Left renal cortex interstitium (tissue), 4 donors: ENCODE measurements around the gene C11orf97. TPM values are rescaled to one million over a fixed set of nuclear protein-coding genes. Genes with fewer than 3 reads are reported as not detected.
"Not testable (repeated sequence)": the region's sequence is repeated elsewhere in the genome, so short reads cannot be mapped to it uniquely, and the experiment has no call there.

Source experiments
- DNase-seq, 4 donors: peaks; one replicate each; pipeline ENCODE4 v3.0.0-alpha.2; 2013; ENCODE audit warnings: low read depth in 4 of 4, low spot score in 2 of 4, missing footprints in 1 of 4
- polyA plus RNA-seq, 4 donors: library from polyadenylated mRNA; unstranded; fragments of 120-200 nt; gene quantifications; one replicate each; pipeline ENCODE4 v1.2.1, GENCODE V29; 2013; ENCODE audit not compliant: insufficient read length in 4 of 4

The C11orf97 gene
- polyA plus RNA-seq: under 1 TPM in 1 of 4 donors, not detected in 3; 0.30 TPM

GRCh38 chr11:94511932-94512781 lies at the start of gene C11orf97:
C11orf97 (plus strand) TSS chr11:94512461; CDS start chr11:94512529, 68 bp downstream.
- peak in 1 of 4 donors; percentile 46 for DNase-seq

- no peak for DNase-seq
Observed at GRCh38 chr11:94469416-94469815, 42.8 kb upstream of the C11orf97 start.

- DNase-seq: no peak
Observed at GRCh38 chr11:94472916-94473799, 39.1 kb upstream of the C11orf97 start.

GRCh38 chr11:94477624-94478023 lies 34.6 kb upstream of the C11orf97 start:
- DNase-seq: no peak

- DNase-seq: no peak
Observed at GRCh38 chr11:94481342-94481741, 30.9 kb upstream of the C11orf97 start.

- no peak for DNase-seq
Observed at GRCh38 chr11:94486068-94486467, 26.2 kb upstream of the C11orf97 start.

- peak; percentile 89 to 98 (median 94) for DNase-seq
Observed at GRCh38 chr11:94493281-94494125, 18.8 kb upstream of the C11orf97 start, which contains the start of the genes ANKRD49 and MRE11. ANKRD49 (plus strand) TSS chr11:94493984; CDS start chr11:94496694, 2,710 bp downstream. MRE11 (minus strand) TSS chr11:94493844; CDS start chr11:94492801, 1,043 bp downstream.

DNA sequence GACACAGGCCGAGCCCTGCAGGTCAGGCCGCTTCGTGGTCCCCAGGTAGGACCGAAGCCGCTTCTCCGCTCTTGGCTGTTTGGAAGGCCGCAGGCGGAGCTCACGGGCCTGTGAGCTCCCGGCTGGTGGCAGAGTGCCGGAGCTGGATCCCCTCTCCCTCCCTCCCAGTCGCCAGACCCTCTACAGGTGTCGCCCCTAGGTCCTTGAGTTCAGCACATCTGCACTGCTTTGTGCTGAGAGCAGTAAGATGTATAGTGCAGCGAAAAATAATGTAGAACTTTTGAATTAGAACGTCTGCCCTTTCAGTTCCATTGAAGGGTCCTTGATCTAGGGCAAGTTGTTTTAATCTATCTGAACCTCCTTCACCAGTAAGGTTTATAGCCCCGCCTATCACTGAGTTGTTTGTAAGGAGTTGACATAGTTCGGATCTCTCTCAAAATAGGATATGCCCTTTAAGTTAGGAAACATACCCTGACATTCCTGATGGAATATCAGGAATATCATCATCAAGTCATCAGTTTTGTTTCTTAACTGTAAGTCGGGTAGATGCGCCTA lies 18.1 kb upstream of the C11orf97 start:
- peak in 1 of 4 donors; percentile 7 for DNase-seq

- no peak for DNase-seq
Observed at GRCh38 chr11:94500181-94500580, 12.1 kb upstream of the C11orf97 start.

GRCh38 chr11:94501522-94501921 lies 10.7 kb upstream of the C11orf97 start:
- DNase-seq: no peak

DNA sequence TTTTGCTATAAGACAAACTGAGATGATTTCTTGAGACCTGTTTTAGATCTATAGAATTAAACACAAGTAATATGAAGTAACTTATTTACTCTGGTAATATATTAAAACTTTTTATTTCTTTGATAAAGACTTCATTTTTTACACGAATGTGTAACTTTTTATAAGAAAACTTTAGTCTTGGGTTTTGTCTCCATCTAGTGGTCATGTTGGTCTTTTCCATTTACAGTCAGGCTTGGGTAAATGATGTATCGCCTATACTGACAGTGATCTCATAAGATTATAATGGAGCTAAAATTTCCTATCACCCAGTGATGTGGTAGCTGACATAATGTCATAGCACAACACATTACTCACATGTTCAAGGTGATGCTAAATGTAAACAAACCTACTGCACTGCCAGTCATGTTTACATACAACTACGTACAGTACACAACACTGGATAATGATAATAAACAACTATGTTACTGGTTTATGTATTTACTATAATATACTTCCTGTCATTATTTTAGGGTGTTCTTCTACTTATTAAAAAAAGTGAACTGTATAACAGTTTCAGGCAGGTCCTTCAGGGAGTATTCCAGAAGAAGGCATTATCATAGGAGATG lies 7.5 kb upstream of the C11orf97 start:
- no peak for DNase-seq

- not testable (repeated sequence) for DNase-seq
Observed at GRCh38 chr11:94506513-94506912, 5.7 kb upstream of the C11orf97 start.

DNA sequence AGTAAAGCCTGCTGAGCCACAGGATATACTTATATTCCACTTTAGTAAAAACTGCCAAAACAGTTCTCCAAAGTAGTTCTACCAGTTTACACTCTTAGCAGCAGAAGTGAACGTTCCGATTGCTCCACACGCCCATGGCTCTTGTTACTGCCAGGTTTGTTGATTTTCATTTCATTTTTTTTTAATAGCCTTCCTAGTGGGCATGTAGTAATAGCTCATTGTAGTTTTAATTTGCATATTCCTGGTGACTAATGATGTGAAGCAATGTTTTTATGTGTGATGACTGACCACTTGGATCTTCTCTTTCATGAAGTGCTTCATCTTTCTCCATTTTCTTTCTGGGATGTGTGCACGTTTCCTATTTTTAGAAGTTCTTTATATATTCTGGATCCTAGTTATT lies 4.8 kb upstream of the C11orf97 start:
- DNase-seq: no peak

DNA sequence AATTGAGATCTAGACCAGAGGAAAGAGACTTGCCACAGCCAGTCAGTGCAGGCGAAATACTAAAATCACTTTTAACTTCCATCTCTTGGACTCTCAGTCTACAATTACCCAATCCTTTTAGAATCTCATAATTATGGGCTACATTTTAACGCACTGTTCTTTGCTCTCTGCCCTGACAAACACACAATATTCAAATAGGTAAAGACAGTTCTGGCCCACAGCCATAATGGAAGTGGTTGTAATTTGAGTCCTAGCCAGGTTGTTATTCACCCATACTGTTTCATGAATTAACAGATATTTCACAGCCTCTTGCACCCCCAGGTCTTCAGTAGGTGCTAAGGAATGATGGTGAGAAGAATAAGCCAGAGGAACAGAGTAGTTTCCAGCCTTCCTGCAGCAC lies 830 bp downstream of the C11orf97 start:
- no peak for DNase-seq

DNA sequence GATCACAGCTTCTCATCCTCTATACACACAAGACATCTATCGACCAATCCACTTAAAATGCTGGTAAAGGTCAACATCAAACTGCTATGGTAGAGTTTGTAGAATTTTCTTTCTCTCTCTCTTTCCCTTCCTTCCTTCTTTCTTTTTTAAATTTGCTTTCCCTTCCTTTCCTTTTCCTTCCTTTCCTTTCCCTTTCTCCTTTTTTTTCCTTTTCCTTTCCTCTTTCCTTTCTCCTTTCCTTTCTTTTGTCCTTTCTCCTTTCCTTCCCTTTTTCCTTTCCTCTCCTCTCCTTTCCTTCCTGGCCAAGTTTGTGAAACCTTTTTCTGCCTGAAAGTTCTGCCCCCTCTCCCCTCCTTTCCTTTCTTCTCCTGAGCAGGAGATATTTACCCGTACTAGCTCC lies 3.1 kb downstream of the C11orf97 start:
- DNase-seq: no peak

DNA sequence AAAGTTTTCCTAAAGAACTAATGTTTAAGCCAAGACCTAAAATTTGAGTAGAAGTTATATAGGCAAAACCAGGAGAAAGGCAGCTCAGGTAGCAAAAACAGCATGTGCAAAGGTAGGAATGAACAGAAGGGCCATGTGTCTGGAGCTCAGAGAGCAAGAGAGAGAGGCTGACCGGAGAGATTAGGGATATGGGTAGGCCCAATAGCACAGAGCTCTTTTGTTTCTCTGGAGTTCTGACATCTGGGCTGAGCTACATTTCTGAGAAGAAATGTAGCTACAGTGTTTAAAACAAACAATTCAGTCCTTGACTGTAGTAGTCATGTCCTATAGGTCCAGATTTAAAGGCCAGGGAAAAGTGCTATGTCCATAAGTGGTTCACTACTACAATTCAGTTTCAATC lies 4.5 kb downstream of the C11orf97 start:
- DNase-seq: no peak

DNA sequence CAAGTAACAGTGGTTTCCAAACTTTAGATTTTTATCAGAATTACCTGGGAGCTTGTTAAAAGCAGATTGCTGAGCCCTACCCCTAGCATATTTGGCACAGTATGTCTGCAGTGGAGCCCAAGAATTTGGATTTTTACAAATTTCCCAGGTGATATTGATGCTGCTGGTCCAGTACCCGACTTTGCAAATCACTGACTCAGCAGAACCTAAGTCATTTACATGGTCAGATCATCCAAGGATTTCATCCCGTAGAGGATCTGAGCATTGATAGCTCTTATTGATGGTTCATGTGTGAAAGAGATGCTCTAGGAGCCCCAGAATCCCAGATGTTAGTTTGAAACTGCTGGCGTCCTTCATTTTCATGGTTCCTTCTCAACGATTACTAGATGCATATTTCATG lies 6.0 kb downstream of the C11orf97 start:
- no peak for DNase-seq

DNA sequence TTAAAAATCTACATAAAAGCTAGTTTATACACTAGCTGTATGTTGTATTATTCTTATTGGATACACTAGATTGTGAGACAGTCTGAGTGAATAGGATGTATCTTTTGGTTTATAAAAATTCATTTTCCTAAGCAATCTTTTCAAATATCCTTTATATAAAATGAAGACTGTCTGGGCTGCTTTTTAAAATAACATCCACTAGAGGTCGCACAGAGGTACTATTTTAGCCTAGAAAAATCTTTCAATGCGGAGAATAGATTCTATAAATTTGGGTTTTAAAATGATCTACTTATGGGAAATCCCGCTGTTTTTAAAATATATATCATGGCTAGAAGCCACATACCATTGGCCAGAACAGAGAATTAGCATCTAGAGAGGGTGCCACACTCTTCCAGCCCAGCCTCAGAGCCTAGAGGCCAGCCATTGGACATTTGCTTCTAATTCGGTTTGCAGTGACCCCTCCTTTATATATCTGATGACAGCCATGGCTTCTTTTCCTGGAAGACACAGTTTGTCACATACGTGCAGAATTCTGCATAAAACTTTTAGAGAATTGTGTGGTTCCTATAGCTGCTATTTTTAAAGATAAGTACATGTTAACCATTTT lies 7.3 kb downstream of the C11orf97 start:
- DNase-seq: no peak

DNA sequence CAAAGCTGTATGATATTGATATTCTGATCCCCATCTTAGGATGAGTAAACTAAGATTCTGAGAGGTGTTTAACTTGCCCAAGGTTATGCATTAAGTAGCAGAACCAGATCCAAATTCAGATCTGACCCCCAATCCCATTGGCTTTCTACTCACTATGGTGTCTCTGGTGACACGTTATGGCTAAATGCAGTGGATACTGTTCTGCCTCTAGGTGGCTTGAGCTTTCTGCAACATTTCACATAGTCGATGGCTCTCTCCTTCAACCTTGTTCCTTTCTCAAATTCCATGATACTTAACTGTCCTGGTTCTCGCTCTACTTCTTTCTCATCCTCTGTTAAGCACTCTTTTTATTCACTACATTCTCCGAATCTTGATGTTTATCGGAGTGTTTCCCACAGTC lies 9.4 kb downstream of the C11orf97 start:
- no peak for DNase-seq
